A204.1 (cell line): ENCODE results near the gene DDI2.
"Not testable (repeated sequence)": the region's sequence is repeated elsewhere in the genome, so short reads cannot be mapped to it uniquely, and the experiment has no call there.

Experiments
- FAIRE-seq: peaks from 2 replicates; lab custom pipeline; 2012; peaks lifted over from hg19 to GRCh38; lab: Jason Lieb, UNC

DDI2 gene

DNA sequence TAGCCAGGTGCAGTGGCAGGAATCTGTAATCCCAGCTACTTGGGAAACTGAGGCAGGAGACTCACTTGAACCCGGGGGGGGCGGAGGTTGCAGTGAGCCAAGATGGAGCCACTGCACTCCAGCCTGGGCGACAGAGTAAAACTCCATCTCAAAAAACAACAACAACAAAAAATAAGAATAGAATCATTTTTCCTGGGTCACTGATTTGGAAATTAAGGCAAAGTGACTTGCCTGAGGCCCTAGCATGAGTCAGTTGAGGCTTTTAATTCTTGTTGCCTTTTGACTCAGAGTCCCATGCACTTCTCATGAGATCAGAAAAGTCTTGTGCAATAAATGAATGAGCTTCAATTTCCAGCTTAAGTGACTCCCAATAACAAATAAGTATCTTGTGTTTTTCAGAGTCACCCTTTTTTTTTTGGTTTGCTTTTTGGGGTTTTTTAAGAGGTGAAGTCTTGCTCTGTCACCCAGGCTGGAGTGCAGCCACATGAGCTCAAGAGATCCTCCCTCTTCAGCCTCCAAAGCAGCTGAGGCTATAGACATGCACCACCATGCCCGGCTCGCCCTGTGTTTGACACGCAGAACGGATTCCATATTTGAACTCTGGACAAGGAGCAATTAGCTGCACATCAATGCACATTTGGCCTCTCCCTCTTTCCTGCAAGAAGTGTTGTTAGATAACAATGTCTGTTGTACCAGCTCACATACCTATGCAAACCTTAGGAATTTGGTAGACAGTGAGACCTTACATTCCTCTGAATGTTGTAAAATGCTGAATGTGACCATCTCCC is 63.5 kb downstream of the DDI2 start:
- no peak for FAIRE-seq

DNA sequence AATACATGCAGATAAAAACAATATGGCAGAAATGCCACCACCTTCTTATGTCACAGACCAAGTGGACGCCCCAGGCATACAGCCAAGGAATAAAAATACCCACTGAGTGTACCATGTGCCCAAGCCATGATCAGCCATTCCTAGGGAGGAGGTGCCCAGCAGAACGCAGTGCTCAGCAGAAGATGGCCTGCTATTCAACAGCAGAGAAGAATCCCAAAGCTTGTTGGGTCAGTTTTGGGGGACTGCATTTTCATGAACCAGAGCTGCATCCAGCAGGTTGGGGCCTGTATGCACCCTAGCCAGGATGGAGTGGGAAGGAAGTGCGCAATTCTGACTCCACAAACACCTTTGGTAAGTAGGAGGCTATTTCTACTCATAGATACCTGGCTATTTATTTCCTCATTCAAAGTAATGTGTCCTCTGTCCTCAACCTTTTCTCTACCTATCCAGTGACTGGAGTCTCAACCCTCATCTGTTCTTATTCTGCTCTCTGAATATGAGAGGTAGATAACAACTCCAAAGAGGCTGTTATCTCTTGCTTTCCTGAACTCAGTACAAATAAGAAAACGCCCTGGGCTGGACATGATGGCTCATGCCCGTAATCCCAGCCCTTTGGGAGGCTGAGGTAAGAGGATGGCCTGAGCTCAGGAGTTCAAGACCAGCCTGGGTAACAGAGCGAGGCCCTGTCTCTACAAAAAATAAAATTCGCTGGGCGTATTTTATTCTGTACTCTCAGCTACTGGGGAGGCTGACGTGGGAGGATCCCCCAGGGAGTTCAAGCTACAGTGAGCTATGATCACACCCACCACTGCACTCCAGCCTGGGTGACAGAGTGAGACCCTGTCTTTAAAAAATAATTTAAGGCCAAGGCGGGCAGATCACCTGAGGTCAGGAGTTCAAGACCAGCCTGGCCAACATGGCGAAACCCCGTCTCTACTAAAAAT is 64.4 kb downstream of the DDI2 start:
- FAIRE-seq: no peak

DNA sequence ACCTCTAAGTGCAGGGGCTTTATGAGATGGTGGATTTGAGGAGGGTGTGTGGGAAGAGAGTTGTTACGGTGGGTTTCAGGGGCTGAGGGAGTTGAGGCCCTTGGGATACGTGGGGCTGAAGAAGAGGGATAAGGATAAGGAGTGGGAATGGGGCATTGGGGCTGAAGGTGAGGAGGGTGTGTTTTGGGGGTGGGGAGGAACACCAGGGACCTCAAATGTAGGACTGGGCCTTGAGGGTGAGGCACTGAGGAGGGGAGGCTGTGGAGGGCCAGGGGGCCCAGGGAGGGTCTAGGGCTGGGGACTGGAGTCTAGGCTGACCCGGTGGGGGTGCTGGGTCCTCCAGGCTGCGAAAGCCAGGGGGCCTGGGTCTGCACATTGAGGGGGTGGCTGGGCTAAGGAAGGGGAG is 65.7 kb downstream of the DDI2 start:
- no peak for FAIRE-seq

DNA sequence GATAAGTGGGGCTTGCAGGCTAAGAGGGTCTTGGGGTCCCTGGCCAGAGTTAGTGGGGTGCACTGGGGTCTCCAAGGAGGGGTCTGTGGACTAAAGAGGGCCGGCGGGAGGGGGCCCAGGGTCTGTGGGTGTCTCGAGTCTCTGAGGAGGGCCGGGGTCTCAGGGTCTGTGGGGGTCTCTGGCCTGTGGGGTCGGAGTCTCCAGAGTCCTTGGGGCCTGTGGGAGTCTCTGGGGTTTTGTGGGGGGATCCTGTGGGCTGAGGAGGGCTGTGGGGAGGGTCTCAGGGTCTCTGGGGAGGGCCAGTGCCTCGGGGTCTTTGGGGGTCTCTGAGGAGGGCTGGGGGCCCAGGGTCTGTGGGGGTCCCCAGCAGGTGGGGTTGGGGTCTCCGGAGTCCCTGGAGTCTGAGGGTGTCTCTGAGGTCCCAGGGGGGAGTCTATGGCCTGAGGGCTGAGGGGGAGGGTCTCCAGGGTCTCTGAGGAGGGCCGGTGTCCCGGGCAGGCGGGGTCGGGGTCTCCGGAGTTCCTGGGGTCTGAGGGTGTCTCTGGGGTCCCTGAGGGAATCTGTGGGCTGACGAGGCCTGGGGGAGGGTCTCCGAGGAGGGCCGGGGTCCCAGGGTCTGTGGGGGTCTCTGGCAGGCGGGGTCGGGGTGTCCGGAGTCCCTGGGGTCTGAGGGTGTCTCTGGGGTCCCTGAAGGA is 66.2 kb downstream of the DDI2 start:
- no peak for FAIRE-seq

DNA sequence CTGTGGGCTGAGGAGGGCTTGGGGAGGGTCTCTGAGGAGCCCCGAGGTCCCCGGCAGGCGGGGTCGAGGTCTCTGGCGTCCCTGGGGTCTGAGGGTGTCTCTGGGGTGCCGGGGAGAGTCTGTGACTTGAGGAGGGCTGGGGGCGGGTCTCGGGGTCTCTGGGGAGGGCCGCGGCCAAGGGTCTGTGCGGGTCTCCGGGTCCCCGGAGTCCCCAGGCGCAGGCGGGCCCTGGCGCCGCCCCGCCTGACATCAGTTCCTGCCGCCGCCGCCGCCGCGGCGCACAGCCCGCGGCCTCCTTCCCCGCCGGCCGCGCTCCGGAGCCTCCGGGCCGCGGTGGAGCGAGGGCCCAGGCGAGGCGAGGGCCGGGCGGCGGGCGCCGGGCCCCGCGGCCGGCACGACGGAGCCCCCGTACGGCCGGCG is 66.8 kb downstream of the DDI2 start, which contains the start of gene PLEKHM2:
TSS of gene PLEKHM2 (plus strand) at position 279 of the 420 bp plus-strand sequence. CDS start 239 bp downstream, outside the sequence.
- FAIRE-seq: no peak

DNA sequence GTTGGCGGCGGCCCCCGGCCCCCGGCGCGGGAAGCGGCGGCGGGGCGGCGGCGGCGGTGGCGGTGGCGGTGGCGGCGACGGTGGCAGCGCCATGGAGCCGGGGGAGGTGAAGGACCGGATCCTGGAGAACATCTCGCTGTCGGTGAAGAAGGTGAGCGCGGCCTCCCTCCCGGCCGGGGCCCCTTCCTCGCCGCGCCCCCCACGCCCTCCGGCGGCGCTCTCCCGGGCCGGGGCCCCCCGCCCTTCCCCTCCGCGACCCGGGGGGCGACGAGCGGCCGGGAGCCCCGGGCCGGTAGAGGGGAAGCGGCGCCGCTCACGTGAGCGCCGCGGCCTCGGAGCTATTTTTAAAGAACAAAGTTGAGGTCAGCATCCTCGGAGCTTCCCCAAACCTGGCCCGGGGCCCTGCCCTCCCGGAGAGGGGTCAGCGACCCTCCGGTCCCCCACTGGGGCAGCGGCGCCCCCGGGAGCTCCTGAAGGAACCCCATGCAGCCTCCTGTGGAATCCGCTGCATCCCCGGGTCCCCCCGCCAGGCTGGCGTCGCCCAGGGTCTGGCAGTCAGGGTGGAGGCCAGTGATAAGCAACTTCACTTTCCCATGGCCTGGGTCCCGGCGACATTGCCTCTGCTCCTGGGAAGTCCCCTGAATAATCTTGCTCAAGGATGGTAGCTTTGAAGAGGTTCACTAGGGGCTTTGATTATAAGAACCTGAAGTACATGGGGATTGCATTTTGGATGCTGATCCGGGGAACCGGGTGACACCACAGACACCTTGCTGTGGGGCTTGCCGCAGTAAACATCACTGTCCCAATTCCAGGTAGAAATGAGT is 67.4 kb downstream of the DDI2 start:
- FAIRE-seq: no peak

DNA sequence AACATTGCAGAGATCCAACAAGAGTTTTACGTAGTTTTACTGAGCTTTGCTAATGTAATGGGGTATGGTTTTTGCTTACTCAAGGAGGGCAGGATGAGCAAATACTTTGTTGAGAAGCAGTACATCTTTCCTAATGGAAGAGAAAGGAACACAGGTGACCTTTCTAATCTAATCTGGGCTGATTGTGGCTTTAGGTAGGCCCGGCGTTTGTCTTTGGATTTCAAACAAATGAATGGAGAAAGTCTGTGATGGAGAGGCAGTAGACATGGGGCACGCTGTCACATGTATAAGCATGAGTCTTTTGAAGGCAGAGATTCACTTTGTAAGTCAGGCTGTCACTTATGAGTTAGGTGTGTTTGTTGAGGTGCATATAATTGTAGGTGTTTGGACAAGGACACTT is 68.6 kb downstream of the DDI2 start:
- no peak for FAIRE-seq

DNA sequence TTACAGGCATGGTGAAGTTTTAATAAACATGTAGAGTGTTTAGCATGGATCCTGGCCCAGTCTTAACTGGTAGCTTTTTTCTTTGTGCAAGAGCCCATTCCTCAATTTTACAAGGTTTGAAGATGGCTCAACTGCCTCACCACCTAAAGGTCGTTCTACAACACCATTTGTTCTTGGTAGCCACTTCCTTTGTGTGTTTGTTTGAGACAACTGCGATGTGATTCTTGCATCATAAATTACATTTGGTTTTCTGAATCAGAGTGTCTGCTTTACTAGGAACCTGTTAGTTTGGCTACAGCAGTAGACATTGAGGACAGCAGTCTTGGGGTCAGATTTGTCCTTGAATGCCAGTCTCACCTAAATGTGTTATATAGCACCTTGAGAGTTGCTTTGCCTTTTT is 70.2 kb downstream of the DDI2 start:
- FAIRE-seq: no peak

DNA sequence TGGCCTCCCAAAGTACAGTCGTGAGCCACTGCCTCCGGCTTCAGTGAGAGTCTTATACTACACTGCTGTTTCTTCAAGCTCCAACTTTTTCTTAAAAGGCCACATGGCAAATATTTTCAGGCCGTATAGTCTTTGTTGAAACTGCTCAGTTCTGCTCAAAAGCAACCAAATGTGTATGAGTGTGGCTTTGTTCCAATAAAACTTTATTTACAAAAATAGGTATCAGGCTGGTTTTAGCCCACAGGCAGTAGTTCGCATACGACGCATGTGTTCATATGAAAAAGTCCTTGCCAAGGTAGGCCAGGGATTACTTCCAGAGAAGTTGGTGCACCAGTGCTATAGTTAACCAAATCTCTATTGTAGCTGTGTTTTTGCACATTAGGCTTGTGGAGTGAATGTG is 73.1 kb downstream of the DDI2 start:
- no peak for FAIRE-seq

DNA sequence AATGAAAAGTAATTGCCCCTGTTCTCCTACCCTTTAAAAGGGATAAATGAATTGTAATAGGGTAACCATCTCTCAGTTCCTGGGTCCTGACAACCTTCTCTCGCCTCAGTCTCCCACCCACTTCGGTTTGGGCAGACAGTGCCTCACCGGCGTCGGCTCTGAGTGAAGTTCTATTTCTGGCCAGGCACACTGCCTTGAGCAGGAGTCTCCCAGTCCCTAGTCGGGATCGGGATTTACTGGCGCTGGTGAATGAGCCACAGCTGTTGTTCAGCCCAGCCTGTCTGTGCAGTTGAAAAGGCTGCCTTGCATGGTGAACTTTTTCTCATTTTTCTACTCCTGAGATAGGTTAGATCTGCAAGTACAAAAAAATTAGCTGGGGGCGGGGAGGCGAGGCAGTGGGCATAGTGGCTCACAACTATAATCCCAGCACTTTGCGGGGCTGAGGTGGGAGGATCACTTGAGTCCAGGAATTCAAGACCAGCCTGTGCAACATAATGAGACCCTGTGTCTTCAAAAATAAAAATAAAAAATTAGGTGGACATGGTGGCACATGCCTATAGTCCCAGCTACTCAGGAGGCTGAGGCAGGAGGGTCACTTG is 74.3 kb downstream of the DDI2 start:
- FAIRE-seq: no peak

DNA sequence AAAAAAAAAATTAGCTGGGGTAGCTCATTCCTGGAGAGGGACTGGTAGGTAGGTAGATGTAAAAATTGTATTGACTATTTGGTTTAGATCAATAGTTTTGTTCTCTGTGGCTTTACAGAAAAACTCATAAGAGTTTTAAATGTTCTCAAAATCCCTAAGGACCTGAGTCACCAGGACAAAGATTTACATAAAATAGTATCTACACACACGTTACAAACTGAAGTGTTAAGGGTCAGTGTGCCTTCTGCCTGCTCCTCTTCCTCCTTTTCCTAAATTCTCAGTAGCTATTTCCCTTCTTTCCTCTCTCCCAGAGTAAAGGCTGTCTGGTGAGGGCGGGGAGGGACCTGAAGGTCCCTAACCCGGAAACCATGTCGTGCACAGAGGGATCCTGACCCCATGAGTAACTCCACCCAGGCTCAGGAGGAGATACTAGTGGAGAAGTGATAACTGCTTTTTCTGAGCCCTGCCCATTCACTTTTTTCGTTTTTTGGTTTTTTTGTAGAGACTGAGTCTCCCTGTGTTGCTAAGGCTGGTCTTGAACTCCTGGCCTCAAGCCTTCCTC is 74.9 kb downstream of the DDI2 start:
- FAIRE-seq: no peak

DNA sequence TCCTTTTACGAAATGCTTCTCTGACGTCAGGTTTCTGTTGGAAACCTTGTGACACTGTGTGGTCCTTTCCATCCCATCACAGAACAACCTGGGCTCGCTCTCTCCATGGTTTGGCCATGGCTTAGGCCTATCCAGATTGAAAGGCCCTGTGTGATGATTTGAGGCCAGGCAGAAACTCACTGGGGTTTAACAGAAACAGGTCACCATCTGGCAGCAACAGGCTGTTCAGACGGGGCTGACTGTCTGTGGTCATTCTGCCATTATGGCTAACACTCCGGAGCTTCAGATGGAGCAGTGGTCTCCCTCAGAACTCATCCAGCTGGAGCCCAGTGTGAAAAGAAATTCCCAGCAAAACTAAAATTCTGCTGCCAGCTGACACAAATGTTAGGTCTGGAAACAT is 76.1 kb downstream of the DDI2 start:
- FAIRE-seq: no peak

DNA sequence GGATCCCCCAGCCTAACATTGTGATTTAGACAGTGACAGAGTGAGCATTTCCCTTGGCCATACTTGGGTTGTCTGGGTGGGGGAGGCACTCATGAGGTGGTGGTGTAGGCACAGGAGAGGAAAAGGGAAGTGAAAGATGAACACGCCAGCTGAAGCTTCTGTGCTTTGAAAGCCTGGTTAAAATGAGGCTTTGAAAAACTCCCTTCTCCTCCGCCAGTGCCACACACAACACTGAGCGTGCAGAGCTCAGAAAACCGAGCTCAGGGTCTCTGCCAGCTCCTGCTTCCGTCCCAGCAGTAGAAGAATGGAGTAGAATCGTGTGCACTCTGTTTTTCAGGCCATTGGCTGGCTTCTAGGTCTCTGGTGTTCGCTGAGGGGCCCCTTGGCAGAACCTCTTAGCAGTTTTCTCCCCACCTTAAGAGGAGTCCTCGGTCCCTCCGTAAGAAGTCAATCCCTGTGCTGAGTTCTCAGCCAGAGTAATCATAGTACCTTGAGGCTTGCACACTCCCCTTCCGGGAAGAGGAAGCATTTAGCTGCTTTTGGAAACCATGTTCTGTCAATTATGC is 79.8 kb downstream of the DDI2 start:
- no peak for FAIRE-seq

DNA sequence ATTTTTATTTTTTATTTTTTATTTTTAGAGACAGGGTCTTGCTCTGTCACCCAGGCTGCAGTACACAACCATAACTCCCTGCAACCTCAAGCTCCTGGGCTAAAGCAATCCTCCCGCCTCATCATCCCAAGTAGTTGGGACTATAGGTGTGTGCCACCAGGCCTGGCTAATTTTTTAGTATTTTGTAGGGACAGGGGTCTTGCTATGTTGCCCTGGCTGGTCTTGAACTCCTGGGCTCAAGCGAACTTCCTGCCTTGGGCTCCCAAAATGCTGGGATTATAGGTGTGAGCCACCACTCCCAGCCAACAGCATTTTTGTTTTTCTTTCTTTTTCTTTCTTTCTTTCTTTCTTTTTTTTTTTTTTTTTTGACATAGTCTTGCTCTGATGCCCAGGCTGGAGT is 80.9 kb downstream of the DDI2 start:
- no peak for FAIRE-seq

DNA sequence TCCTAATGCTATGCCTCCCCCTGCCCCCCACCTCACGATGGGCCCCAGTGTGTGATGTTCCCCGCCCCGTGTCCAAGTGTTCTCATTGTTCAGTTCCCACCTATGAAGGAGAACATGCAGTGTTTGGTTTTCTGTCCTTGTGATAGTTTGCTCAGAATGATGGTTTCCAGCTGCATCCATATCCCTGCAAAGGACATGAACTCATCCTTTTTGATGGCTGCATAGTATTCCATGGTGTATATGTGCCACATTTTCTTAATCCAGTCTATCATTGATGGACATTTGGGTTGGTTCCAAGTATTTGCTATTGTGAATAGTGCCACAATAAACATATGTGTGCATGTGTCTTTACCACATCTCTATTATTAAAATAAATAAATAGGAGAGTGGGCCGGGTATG is 82.1 kb downstream of the DDI2 start:
- FAIRE-seq: not testable (repeated sequence)

DNA sequence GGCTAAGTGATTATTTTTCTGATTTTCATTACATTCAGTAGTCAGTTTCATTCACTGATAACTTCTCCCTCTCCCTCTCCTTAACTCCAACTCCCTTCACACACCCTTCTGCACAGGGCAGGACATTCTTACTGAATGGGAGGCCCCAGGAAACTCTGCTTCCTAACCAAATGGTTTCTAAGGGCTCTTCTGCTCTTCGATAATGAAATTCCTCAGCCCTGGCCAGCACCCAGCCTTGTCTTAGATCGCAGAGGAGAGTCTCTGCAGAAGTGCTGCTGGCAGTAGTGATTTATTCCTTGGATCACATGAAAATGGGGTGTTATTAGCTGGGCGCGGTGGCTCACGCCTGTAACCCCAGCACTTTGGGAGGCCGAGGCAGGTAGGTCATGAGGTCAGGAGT is 83.2 kb downstream of the DDI2 start:
- no peak for FAIRE-seq

DNA sequence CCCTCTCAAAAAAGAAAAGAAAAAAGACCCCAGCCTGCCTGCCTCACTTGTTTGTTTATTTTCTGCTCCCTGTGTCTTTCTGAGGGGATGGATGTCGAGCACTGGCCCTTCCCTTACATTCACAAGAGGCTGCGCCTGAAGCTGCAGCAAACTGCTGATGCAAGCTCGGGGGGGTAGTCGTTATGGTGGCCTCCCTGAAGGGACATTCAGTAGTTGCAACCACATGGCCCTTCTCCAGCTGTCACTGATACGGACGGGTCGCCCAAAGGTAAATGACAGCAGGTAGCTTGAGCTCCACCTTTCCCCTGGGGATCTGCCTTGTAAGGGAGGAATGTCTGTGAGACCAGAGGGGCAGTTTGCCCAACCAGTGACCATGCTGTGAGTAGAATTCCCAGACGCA is 84.5 kb downstream of the DDI2 start:
- FAIRE-seq: no peak

DNA sequence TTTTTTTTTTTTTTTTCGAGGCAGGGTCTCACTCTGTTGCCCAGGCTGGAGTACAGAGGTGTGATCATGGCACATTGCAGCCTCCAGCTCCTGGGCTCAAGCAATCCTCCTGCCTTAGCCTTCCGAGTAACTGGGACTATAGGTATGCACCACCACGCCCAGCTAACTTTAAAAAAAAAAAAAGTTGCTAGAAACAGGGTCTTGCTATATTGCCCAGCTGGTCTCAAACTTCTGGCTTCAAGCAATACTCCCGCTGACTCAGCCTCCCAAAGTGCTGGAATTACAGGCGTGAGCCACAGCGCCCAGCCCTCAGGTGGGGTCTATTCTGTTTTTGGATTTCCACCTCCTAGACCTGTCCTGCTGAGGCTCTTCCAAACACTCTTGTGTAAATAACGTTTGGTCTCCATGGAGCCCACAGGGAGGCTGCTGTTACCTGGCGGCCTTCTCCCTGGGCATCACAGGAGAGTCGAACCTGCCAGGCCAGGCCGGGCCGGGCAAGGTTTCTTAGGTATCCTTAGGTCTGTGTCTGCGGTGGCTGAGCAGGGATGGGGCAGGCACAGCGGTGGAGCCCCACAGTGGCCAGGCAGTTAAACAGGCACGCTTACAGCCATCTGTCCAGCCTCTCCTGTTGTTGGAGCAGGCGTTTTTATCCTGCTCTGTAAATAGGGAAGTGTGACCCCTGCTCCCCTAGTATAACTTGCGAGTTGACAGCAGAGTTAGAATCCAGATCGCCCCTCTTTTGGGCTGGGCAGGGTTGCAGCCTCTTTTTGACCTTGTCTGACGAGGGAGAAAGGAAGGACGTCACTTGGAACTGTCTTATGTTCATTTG is 85.7 kb downstream of the DDI2 start:
- no peak for FAIRE-seq

DNA sequence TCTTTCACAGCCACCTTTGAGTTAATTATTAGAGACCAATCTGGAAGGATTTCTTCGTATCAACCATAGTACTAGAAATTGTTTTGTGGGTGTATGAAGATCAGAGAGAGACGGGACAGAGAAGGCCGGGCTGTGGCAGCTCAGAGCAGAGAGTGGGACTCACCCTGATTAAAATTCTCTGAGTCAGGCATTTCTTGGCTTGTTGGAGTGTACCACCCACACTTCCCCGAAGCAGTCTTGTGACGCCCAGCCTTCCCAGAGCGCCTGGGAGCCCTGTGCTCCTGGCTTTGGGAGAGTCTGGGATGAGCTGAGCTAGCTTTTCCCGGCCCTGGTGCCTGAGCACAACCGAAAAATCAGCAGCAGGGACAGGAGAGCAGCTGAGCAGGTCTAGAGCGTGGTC is 86.3 kb downstream of the DDI2 start:
- no peak for FAIRE-seq
